H1 (cell line): ENCODE results near the gene RBBP6. TPM values are rescaled to one million over a fixed set of nuclear protein-coding genes. Genes with fewer than 3 reads are reported as not detected.

Experiments
- CTCF ChIA-PET: fragments of 300-600 bp; sonication (Branson Sonifier 250); formaldehyde crosslinking; loops from one replicate; lab custom pipeline; 2021; ENCODE audit not compliant: partially characterized antibody; lab: Charles Lee
- POLR2A ChIA-PET: fragments of 300-600 bp; sonication (Branson Sonifier 250); formaldehyde crosslinking; loops from one replicate; lab custom pipeline; 2021; ENCODE audit warnings: inconsistent platforms; ENCODE audit not compliant: partially characterized antibody; lab: Charles Lee
- DNase-seq, 2 experiments: peaks; one replicate each; pipeline versions ENCODE4 v3.0.0 to v3.0.0-alpha.2; 2010 to 2022; ENCODE audit warnings: low spot score in 2 of 2, low read depth in 1 of 2, mixed read lengths in 1 of 2
- FAIRE-seq: peaks from 2 replicates; lab custom pipeline; 2011; peaks lifted over from hg19 to GRCh38; lab: Jason Lieb, UNC
- H2AFZ ChIP-seq: 2 replicates; pipeline ENCODE4 v1.8.1; 2012; ENCODE audit warnings: low read length, inconsistent platforms
- H2AK5ac ChIP-seq: 2 replicates; pipeline ENCODE4 v1.6.1; 2013; ENCODE audit warnings: low read depth, low read length
- H2BK120ac ChIP-seq: replicated peaks from 2 replicates; pipeline ENCODE3; 2013; ENCODE audit warnings: low read depth, low read length, inconsistent platforms
- H2BK12ac ChIP-seq: 2 replicates; pipeline ENCODE4 v1.6.1; 2013; ENCODE audit warnings: low read depth, low read length
- H2BK15ac ChIP-seq: 2 replicates; pipeline ENCODE4 v1.6.1; 2013; ENCODE audit warnings: low read length
- H2BK20ac ChIP-seq: 2 replicates; pipeline ENCODE4 v1.6.1; 2013; ENCODE audit warnings: low read length
- H2BK5ac ChIP-seq: 2 replicates; pipeline ENCODE4 v1.6.1; 2013; ENCODE audit warnings: low read depth, low read length
- H3K14ac ChIP-seq: 2 replicates; pipeline ENCODE4 v1.6.1; 2013; ENCODE audit warnings: inconsistent platforms; ENCODE audit not compliant: insufficient read length
- H3K18ac ChIP-seq: 2 replicates; pipeline ENCODE4 v1.6.1; 2013; ENCODE audit warnings: low read length; ENCODE audit errors: extremely low read depth
- H3K23ac ChIP-seq: 2 replicates; pipeline ENCODE4 v1.6.1; 2013; ENCODE audit warnings: inconsistent platforms; ENCODE audit not compliant: insufficient read length
- H3K23me2 ChIP-seq: 2 replicates; pipeline ENCODE4 v1.6.1; 2013; ENCODE audit warnings: low read depth, low read length
- H3K27ac ChIP-seq: 2 replicates; pipeline ENCODE4 v1.6.1; 2011; ENCODE audit warnings: low read depth, low read length, inconsistent platforms
- H3K27me3 ChIP-seq, 4 experiments: replicated peaks in 1 of 4; 1 replicate in 1 of 4; 2 replicates in 3 of 4; pipeline versions ENCODE4 v1.6.1 to v1.8.1; 2011 to 2013; ENCODE audit warnings: low read length in 3 of 4, mild to moderate bottlenecking in 3 of 4, inconsistent platforms in 2 of 4, mixed read lengths in 2 of 4, moderate library complexity in 1 of 4; ENCODE audit not compliant: control insufficient read depth in 3 of 4, insufficient read depth in 3 of 4; ENCODE audit errors: extremely low read depth in 1 of 4
- H3K36me3 ChIP-seq, 4 experiments: 2 replicates each; pipeline versions ENCODE4 v1.6.1 to v1.8.1; 2011 to 2013; ENCODE audit warnings: mild to moderate bottlenecking in 4 of 4, low read length in 3 of 4, moderate library complexity in 2 of 4, control low read depth in 1 of 4, inconsistent platforms in 1 of 4; ENCODE audit not compliant: insufficient read depth in 4 of 4, control insufficient read depth in 2 of 4
- H3K4ac ChIP-seq: replicated peaks from 2 replicates; pipeline ENCODE3; 2013; ENCODE audit warnings: low read length, low read depth, mixed read lengths, inconsistent platforms; ENCODE audit not compliant: insufficient read length
- H3K4me1 ChIP-seq, 4 experiments: replicated peaks in 1 of 4; 1 replicate in 1 of 4; 2 replicates in 3 of 4; pipeline versions ENCODE4 v1.6.1 to v1.8.1; 2011 to 2013; ENCODE audit warnings: low read length in 3 of 4, inconsistent platforms in 2 of 4, mixed read lengths in 1 of 4; ENCODE audit not compliant: insufficient read depth in 4 of 4, control insufficient read depth in 3 of 4
- H3K4me2 ChIP-seq, 2 experiments: 2 replicates each; pipeline versions ENCODE4 v1.6.1 to v1.8.1; 2011 to 2013; ENCODE audit warnings: low read depth in 2 of 2, low read length in 2 of 2, control low read depth in 1 of 2, inconsistent platforms in 1 of 2, mild to moderate bottlenecking in 1 of 2; ENCODE audit not compliant: insufficient read depth in 1 of 2
- H3K4me3 ChIP-seq, 4 experiments: fragments of 200-600, 300-600 bp in 1 of 4; sonication (generic), shearing (Covaris generic), sonication (Bioruptor Twin) in 1 of 4; 2 replicates each; pipeline versions ENCODE4 v1.5.1 to v1.8.1; 2011 to 2016; ENCODE audit warnings: low read length in 4 of 4, low read depth in 3 of 4, control low read depth in 2 of 4, inconsistent platforms in 2 of 4, mild to moderate bottlenecking in 2 of 4, mixed read lengths in 1 of 4, moderate library complexity in 1 of 4; ENCODE audit not compliant: insufficient read depth in 2 of 4; ENCODE audit errors: extremely low read depth in 1 of 4
- H3K56ac ChIP-seq: replicated peaks from 2 replicates; pipeline ENCODE3; 2013; ENCODE audit warnings: low read depth, mild to moderate bottlenecking, mixed read lengths, low read length, inconsistent platforms; ENCODE audit not compliant: insufficient read length
- H3K79me1 ChIP-seq: 2 replicates; pipeline ENCODE4 v1.6.1; 2013; ENCODE audit warnings: low read depth, low read length, control low read depth
- H3K79me2 ChIP-seq, 2 experiments: 2 replicates each; pipeline versions ENCODE4 v1.6.1 to v1.8.1; 2012 to 2013; ENCODE audit warnings: low read length in 2 of 2, mild to moderate bottlenecking in 2 of 2, inconsistent platforms in 1 of 2; ENCODE audit not compliant: insufficient read depth in 2 of 2, control insufficient read depth in 1 of 2
- H3K9ac ChIP-seq, 4 experiments: replicated peaks in 1 of 4; 1 replicate in 1 of 4; 2 replicates in 3 of 4; pipeline versions ENCODE4 v1.6.1 to v1.8.1; 2011 to 2013; ENCODE audit warnings: low read depth in 3 of 4, low read length in 3 of 4, control low read depth in 2 of 4, mild to moderate bottlenecking in 2 of 4, moderate library complexity in 2 of 4, inconsistent platforms in 1 of 4; ENCODE audit errors: extremely low read depth in 1 of 4
- H3K9me3 ChIP-seq, 2 experiments: 2 replicates each; pipeline versions ENCODE4 v1.6.1 to v1.8.1; 2012 to 2013; ENCODE audit warnings: mild to moderate bottlenecking in 2 of 2, moderate library complexity in 2 of 2, control low read depth in 1 of 2, inconsistent platforms in 1 of 2, low read depth in 1 of 2, low read length in 1 of 2, mixed read lengths in 1 of 2; ENCODE audit not compliant: insufficient read depth in 2 of 2
- H4K20me1 ChIP-seq, 2 experiments: replicated peaks in 1 of 2; 2 replicates each; pipeline versions ENCODE3 to v1.8.1; 2011 to 2013; ENCODE audit warnings: inconsistent platforms in 2 of 2, low read length in 2 of 2, mild to moderate bottlenecking in 1 of 2; ENCODE audit not compliant: insufficient read depth in 2 of 2, control insufficient read depth in 1 of 2
- H4K5ac ChIP-seq: 2 replicates; pipeline ENCODE4 v1.6.1; 2013; ENCODE audit warnings: low read length, low read depth, mixed read lengths, inconsistent platforms; ENCODE audit not compliant: insufficient read length
- H4K8ac ChIP-seq: 2 replicates; pipeline ENCODE4 v1.8.0; 2013; ENCODE audit warnings: mild to moderate bottlenecking, moderate library complexity, low read length, inconsistent platforms; ENCODE audit not compliant: insufficient read depth; ENCODE audit errors: extremely low read depth
- H4K91ac ChIP-seq: replicated peaks from 2 replicates; pipeline ENCODE3; 2013; ENCODE audit warnings: low read length, mixed read lengths, inconsistent platforms; ENCODE audit not compliant: insufficient read length
- EGR1 ChIP-seq: IDR thresholded peaks from 2 replicates; pipeline ENCODE4 v1.6.1; 2011; ENCODE audit warnings: low read depth, low read length, borderline replicate concordance
- KDM5A ChIP-seq: fragments of 200-600 bp; IDR thresholded peaks from 2 replicates; pipeline ENCODE4 v1.7.1; 2012; ENCODE audit warnings: mild to moderate bottlenecking, low read length, inconsistent platforms, mixed read lengths
- POU5F1 ChIP-seq: IDR thresholded peaks from 2 replicates; pipeline ENCODE4 v1.6.1; 2011; ENCODE audit warnings: low read depth, mild to moderate bottlenecking, low read length, moderate library complexity
- TAF7 ChIP-seq: optimal IDR thresholded peaks from 2 replicates; pipeline ENCODE3; 2011; ENCODE audit warnings: low read depth, mild to moderate bottlenecking, inconsistent platforms, low read length, moderate library complexity, borderline replicate concordance
- WGBS, 2 experiments: shearing (Covaris generic) in 1 of 2; methylation state at CpG; one replicate each; pipeline versions ENCODE4 v1.1.6 to v1.1.7; 2013 to 2015; ENCODE audit warnings: low lambda C conversion rate in 2 of 2, mixed read lengths in 2 of 2, inconsistent platforms in 1 of 2, low coverage in 1 of 2, missing lambda C conversion rate in 1 of 2; ENCODE audit not compliant: insufficient replicate concordance in 2 of 2, insufficient coverage in 1 of 2, insufficient read length in 1 of 2; ENCODE audit errors: extremely low coverage in 1 of 2, missing lambda C conversion rate in 1 of 2; 5-methylcytosine and 5-hydroxymethylcytosine counted together
- polyA plus RNA-seq, 7 experiments: library from polyadenylated mRNA; depleted of rRNA in 3 of 7; stranded (reverse) in 5 of 7; unstranded in 2 of 7; fragments of >200 nt in 5 of 7; fragments of 200-250 nt in 2 of 7; gene quantifications; 1 replicate in 5 of 7; 2 replicates in 1 of 7; 4 replicates in 1 of 7; pipeline versions ENCODE4 v1.2.1 to v1.2.3, GENCODE V29; 2011 to 2013; ENCODE audit warnings: missing spikeins in 2 of 7, mixed read lengths in 2 of 7
- total RNA-seq: library from RNA; stranded (reverse); fragmentation: NEBNext Ultra II Directional; extraction: Animal tissue kit (Norgen Biotek cat#: 25700); gene quantifications from 2 replicates; pipeline ENCODE4 v1.2.1, GENCODE V29; 2021

RBBP6 gene
- total and polyA plus RNA-seq, 2 of the 8 experiments (the other 6 are each of a cell fraction or from before 2014, with no cell fraction given) = 22.5 to 54.5 TPM

DNA sequence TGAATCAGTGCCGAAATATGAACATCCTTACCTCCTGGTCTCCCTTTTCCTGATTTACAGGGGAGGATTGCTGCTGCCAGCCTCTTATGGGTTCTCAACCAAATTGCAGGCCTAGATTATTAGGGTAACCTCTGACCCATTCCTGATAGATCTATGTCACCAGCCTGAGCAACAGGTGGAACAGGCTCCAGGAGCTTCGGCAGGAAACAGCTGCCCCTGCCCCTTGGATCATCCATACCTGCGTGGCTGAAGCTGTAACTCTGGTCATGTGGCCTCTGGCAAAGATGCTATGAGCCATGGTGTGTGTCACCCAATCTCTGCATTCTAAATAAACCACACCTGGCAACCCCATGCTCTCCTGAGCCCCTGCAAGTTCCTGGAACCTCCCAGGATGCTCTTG is 18.4 kb upstream of the RBBP6 start:
- Histone ChIP-seq H3K56ac (no peak overlapping the region), H3K4ac (no peak overlapping the region), H4K20me1 (no peaks in the 10 kb centered on the region), H3K79me2 (no peaks in the 10 kb centered on the region), H4K5ac (no peak overlapping the region), H2BK5ac (no peak overlapping the region), H3K23ac (no peak overlapping the region), H2AK5ac (no peak overlapping the region), H3K23me2 (no peaks in the 10 kb centered on the region), H3K79me1 (no peaks in the 10 kb centered on the region), H2BK12ac (no peak overlapping the region), H2BK120ac (no peak overlapping the region), H3K9me3 (no peaks in the 10 kb centered on the region), H3K18ac (no peak overlapping the region; the same call in 1 of the 2 replicates), H3K4me3 (no peak overlapping the region), H3K27ac (no peak overlapping the region), H3K9ac (no peak overlapping the region), H3K27me3 (no peaks in the 10 kb centered on the region), H4K8ac (no peak overlapping the region), H2AFZ (no peak overlapping the region), H2BK20ac (no peak overlapping the region), H4K91ac (no peak overlapping the region), H2BK15ac (no peak overlapping the region), H3K14ac (no peak overlapping the region), H3K4me1 (no peaks in the 10 kb centered on the region), H3K36me3 (no peaks in the 10 kb centered on the region), H3K4me2 (no peak overlapping the region)
- 96% methylated on average over 3 of the region's 3 CpGs; no CpG with 5 or more reads in 1 of the 2 experiments for WGBS, 2 experiments
- no peak for TF ChIP-seq EGR1
- no peak for TF ChIP-seq TAF7
- TF ChIP-seq POU5F1 = no peak
- TF ChIP-seq KDM5A = no peak
- CTCF ChIA-PET = interaction anchor here (0.9 to 1.5 kb wide), 5 partner anchors 16 to 511 kb away, joined by 3 to 4 read pairs (median 3); no protein-coding TSS in a partner anchor
- POLR2A ChIA-PET = interaction anchor here (1.0 kb wide), 1 partner anchor 18 kb away, joined by 9 read pairs; the partner anchor contains the start of gene RBBP6
- no peak for FAIRE-seq
- no peak for DNase-seq
